Dendritic cell treated with granulocyte-macrophage colony-stimulating factor and Interleukin-4, amounts not matched to agents 40 ng/mL and 50 ng/mL, for 4 days (primary cell): ENCODE measurements around the gene PDIA2.

Experiments used
- H3K27ac Mint-ChIP-seq: one replicate; pipeline ENCODE4 v1.8.0; 2022; ENCODE audit warnings: mild to moderate bottlenecking, mixed read lengths
- H3K27me3 Mint-ChIP-seq: one replicate; pipeline ENCODE4 v1.8.0; 2022; ENCODE audit warnings: mild to moderate bottlenecking, mixed read lengths
- H3K36me3 Mint-ChIP-seq: one replicate; pipeline ENCODE4 v1.8.0; 2022; ENCODE audit warnings: low read depth, mixed read lengths
- H3K4me1 Mint-ChIP-seq: one replicate; pipeline ENCODE4 v1.8.0; 2022; ENCODE audit warnings: low read depth, mixed read lengths
- H3K4me3 Mint-ChIP-seq: one replicate; pipeline ENCODE4 v1.8.0; 2022; ENCODE audit warnings: mild to moderate bottlenecking, moderate library complexity, mixed read lengths
- H3K9me3 Mint-ChIP-seq: one replicate; pipeline ENCODE4 v1.8.0; 2022; ENCODE audit warnings: mixed read lengths
- intact Hi-C: fragments of 100-400 bp; cut with micrococcal nuclease; formaldehyde crosslinking; loops from one replicate; pipeline ENCODE4 v1.15.0; 2022

PDIA2 gene

DNA sequence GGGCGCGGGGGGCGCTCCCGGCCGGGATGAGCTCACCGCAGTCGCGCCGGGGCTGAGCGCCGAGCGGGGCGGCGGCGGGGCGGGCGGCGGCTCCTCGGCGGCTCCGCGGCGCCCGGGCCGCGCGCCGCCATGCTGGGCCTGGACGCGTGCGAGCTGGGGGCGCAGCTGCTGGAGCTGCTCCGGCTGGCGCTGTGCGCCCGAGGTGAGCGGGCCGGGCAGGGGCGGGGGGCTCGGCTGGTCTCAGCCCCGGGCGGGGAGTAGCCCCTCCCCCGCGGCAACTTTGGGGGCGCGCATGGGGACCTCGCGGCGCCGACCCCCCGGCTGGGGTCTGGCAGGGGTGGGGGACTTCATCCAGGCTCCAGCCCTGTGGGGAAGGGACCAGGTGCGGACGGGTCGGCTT, 2.4 kb upstream of the PDIA2 start, which contains the start of gene ARHGDIG:
ARHGDIG (plus strand) TSS at position 40 of the 400 bp plus-strand sequence; CDS start at position 130, 90 bp downstream.
- H3K27ac Mint-ChIP-seq: no peak within 1 kb of the TSS
- intact Hi-C loops: no loop called here
- no peaks in the 10 kb centered on the region for H3K9me3 Mint-ChIP-seq
- peaks cover 8% of the 10 kb centered on the region for H3K36me3 Mint-ChIP-seq
- peaks cover 60% of the 10 kb centered on the region for H3K27me3 Mint-ChIP-seq
- H3K4me1 Mint-ChIP-seq: no peaks in the 10 kb centered on the region
- no peak within 1 kb of the TSS for H3K4me3 Mint-ChIP-seq

DNA sequence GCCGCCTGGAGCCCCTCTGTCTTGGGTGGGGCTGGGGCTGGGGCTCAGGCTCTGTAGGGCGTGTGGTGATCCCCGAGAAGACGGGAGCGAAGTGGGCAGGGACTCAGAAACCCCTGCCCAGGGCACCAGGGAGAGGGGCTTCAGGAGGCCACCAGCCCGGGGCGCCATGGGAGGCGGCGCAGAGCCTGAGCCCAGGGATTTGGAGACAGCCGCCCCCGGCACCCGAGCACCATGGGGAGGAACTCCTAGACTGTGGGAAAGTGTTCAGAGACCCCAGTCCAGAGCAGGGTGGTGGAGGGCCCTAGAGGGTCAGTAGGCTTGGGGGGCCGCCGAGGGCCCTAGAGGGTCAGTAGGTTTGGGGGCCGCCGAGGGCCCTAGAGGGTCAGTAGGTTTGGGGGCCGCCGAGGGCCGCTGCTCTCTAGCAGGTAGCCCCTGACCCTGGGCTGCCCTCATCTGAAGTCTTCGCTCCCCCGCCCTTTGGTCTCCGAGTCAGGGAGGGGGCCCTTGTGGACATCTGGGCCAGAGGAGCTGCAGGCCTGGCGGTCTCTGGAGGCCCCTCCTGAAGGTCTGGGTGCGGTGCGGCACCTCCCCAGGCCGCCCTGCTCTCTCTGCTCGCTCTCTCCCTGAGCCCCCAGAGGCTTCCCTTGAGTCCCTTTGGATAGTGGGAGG, 1.8 kb upstream of the PDIA2 start:
- Mint-ChIP-seq H3K9me3 (peaks cover under 1% of the 10 kb centered on the region), H3K27me3 (peaks cover 58% of the 10 kb centered on the region), H3K27ac (no peak overlapping the region), H3K4me3 (no peak overlapping the region), H3K4me1 (no peaks in the 10 kb centered on the region), H3K36me3 (peaks cover 12% of the 10 kb centered on the region)
- intact Hi-C loops: no loop called here

DNA sequence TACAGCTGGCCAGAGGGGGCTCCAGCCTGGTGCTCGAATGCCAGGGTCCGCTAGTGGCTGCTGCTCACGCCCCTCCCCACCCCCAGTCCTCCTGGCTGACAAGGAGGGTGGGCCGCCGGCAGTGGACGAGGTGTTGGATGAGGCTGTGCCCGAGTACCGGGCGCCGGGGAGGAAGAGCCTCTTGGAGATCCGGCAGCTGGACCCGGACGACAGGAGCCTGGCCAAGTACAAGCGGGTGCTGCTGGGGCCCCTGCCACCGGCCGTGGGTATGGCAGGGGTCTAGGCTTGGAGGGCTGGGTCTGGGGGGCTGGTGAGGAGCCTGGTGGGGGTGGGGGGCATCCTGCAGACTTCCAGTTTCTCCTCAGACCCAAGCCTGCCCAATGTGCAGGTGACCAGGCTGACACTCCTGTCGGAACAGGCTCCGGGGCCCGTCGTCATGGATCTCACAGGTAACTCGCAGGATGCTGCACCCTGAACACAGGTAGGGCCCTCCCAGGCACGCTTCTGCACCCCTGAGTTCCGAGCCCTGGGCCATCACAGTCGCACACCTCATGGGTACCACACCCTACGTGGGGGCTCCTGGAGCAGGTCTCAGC, 1.2 kb upstream of the PDIA2 start:
- Mint-ChIP-seq H3K9me3 (peaks cover 7% of the 10 kb centered on the region), H3K27me3 (peaks cover 52% of the 10 kb centered on the region), H3K27ac (no peak overlapping the region), H3K4me1 (no peaks in the 10 kb centered on the region), H3K36me3 (peaks cover 18% of the 10 kb centered on the region), H3K4me3 (no peak overlapping the region)
- intact Hi-C loops: no loop called here

DNA sequence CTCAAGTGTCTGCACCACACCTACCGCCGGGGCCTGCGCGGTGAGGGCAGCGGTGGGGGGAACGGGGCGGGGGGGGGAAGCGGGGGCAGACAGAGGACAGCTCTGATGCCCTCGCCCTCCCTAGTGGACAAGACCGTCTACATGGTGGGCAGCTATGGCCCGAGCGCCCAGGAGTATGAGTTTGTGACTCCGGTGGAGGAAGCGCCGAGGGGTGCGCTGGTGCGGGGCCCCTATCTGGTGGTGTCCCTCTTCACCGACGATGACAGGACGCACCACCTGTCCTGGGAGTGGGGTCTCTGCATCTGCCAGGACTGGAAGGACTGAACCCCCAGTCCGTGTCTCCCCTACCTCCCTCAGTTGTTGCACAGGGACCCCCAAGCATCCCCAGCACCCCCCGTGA, 473 bp upstream of the PDIA2 start:
- Mint-ChIP-seq H3K9me3 (peaks cover 10% of the 10 kb centered on the region), H3K4me3 (no peak overlapping the region), H3K4me1 (no peaks in the 10 kb centered on the region), H3K36me3 (peaks cover 25% of the 10 kb centered on the region), H3K27me3 (peaks cover 45% of the 10 kb centered on the region), H3K27ac (no peak overlapping the region)
- intact Hi-C loops: no loop called here

DNA sequence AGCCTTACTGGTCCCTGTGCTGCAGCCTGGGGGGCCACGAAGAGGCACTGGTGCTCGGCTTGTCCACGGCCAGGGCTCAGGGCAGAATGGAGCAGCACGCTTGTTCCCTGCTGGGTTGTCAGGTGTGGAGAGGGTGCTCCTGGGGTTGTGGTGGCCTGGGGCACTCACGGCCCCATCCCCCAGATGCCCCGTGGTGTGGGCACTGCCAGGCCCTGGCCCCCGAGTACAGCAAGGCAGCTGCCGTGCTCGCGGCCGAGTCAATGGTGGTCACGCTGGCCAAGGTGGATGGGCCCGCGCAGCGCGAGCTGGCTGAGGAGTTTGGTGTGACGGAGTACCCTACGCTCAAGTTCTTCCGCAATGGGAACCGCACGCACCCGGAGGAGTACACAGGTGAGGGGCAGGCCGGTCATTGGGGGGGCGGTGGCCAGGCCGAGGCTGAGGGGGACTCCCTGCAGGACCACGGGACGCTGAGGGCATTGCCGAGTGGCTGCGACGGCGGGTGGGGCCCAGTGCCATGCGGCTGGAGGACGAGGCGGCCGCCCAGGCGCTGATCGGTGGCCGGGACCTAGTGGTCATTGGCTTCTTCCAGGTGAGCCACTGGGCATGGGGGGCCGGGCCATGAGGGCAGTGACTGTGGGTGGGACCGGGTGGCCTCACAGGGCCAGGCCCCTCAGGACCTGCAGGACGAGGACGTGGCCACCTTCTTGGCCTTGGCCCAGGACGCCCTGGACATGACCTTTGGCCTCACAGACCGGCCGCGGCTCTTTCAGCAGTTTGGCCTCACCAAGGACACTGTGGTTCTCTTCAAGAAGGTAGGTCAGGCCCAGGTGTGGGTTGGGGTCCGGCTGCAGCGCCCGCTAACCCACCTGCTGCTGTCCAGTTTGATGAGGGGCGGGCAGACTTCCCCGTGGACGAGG, 1.5 kb downstream of the PDIA2 start:
- intact Hi-C loops: no loop called here
- Mint-ChIP-seq H3K9me3 (peaks cover 19% of the 10 kb centered on the region), H3K36me3 (peaks cover 45% of the 10 kb centered on the region), H3K27me3 (peaks cover 31% of the 10 kb centered on the region), H3K4me1 (no peaks in the 10 kb centered on the region), H3K27ac (no peak overlapping the region), H3K4me3 (no peak overlapping the region)

DNA sequence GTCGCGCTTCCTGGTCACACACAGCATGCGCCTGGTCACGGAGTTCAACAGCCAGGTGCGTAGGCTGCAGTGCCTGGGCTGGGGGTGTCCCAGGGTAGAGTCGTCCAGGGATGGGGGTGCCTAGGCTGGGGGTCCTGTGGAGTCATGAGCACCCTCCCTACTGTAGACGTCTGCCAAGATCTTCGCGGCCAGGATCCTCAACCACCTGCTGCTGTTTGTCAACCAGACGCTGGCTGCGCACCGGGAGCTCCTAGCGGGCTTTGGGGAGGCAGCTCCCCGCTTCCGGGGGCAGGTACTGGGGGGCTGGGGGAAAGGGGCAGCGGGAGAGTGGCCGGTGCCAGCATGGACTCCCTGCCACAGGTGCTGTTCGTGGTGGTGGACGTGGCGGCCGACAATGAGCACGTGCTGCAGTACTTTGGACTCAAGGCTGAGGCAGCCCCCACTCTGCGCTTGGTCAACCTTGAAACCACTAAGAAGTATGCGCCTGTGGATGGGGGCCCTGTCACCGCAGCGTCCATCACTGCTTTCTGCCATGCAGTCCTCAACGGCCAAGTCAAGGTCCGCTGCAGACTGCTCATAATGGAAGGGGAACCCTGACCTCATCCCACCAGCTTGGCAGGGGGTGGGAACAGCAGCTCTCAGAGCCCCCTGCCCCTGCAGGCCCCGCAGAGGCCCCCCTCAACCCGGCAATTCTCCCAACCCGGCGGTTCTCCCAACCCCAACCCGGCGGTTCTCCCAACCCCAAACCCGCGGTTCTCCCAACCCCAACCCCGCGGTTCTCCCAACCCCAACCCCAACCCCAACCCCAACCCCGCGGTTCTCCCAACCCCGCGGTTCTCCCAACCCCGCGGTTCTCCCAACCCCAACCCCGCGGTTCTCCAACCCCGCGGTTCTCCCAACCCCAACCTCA, 2.4 kb downstream of the PDIA2 start:
- intact Hi-C loops: no loop called here
- peaks cover 19% of the 10 kb centered on the region for H3K9me3 Mint-ChIP-seq
- peaks cover 26% of the 10 kb centered on the region for H3K27me3 Mint-ChIP-seq
- no peak overlapping the region for H3K4me3 Mint-ChIP-seq
- H3K4me1 Mint-ChIP-seq: no peaks in the 10 kb centered on the region
- H3K36me3 Mint-ChIP-seq: peaks cover 54% of the 10 kb centered on the region
- no peak overlapping the region for H3K27ac Mint-ChIP-seq

DNA sequence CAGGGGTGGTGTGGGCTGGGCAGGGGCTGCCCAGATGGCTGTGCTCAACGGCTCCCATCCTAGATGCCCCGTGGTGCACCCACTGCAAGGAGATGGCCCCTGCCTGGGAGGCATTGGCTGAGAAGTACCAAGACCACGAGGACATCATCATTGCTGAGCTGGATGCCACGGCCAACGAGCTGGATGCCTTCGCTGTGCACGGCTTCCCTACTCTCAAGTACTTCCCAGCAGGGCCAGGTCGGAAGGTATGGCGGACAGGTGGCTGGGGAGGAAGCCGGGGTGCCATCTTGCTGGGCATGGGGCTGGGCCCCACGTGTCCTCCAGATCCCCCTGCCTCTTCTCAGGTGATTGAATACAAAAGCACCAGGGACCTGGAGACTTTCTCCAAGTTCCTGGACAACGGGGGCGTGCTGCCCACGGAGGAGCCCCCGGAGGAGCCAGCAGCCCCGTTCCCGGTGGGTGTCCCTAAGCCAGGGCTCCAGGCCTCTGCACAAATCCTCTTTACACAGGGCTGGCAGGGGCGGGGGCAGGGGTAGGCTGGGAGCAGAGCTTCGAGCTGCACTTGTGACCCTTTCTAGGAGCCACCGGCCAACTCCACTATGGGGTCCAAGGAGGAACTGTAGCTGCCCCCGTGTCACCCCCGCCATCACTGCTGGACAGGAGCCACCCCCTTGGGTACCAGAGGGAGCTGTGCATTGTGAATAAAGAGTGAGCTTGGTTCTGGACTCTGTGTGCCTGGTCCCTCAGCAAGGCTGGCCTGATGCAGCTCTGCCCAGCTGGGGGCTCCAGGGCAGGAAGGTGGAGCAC, 3.7 kb downstream of the PDIA2 start:
- Mint-ChIP-seq H3K27me3 (peaks cover 15% of the 10 kb centered on the region), H3K4me1 (no peaks in the 10 kb centered on the region), H3K27ac (no peak overlapping the region), H3K36me3 (peaks cover 67% of the 10 kb centered on the region), H3K4me3 (no peak overlapping the region), H3K9me3 (peaks cover 19% of the 10 kb centered on the region)
- intact Hi-C loops: no loop called here

DNA sequence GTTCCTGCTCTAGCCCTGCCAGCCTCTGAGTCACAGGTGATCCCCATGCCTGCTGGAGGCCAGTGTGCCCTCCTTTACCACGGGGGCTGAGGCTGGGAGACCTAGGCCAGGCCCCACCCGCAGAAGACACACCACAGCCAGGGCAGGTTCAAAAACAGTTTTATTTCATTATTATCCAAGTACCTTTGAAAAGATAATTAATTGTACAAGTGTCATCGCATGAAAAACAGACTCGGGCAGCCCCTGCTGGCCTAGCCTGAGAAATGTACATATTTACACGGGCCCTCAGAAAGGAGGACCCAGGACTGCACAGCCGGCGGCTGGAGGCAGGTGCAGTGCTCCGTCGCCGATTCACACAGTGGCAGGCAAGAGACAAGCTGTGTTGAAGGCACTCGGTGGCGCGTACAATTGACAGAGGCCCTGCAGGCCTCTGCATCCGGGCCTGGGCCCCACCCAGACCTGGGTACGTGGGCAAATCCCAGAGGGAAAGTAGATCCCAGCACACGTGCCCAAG, 4.4 kb downstream of the PDIA2 start:
- Mint-ChIP-seq H3K4me3 (no peak overlapping the region), H3K36me3 (peaks cover 74% of the 10 kb centered on the region), H3K27me3 (peaks cover 9% of the 10 kb centered on the region), H3K4me1 (no peaks in the 10 kb centered on the region), H3K9me3 (peaks cover 19% of the 10 kb centered on the region), H3K27ac (no peak overlapping the region)
- intact Hi-C loops: no loop called here

DNA sequence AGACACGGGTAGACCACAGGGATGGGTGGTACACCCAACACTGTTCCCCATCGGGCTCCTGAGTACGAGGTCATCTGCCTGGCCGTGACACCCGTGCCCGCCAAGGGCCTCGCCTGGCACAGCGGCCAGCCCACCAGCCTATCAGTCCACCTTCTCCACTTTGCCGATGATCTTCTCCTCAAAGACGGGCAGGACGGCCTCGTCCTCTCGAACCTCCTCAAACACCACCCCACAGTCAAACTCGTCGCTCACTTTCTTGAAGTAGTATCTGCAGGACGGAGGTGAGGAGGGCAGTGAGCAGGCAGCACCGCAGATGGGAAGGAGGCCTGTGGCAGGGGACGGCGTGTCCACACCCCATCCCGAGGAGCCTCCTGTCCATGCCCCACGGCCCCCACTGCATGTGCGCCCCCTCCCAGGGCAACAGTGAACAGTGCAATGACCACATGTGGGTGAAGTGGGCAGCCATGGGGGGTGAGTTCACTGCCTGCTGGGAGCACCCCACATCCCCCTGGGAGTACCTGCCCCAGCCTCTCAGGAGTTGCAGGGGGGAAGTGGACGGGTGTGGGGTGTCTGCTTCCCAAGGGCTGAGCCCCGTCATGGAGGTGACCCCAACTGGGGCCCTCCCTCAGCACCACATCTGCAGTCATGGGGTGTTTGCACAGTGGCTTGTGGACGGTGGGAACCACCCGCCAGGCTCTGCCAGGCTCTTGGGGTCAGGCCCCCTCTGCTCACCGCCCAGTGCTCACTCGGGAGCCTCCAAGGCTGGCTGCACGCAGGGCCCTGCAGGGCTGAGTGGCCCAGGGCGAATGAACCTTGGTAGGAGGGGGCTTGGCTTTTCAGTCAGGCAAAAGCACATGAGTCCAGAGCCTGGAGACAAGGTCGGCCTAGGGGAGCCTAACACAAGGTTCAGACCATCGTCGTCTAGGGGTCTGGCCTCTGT, 5.3 kb downstream of the PDIA2 start:
- H3K9me3 Mint-ChIP-seq: peaks cover 19% of the 10 kb centered on the region
- H3K4me3 Mint-ChIP-seq: no peak overlapping the region
- H3K27ac Mint-ChIP-seq: no peak overlapping the region
- intact Hi-C loops: no loop called here
- H3K4me1 Mint-ChIP-seq: no peaks in the 10 kb centered on the region
- H3K36me3 Mint-ChIP-seq: peaks cover 83% of the 10 kb centered on the region
- peaks cover under 1% of the 10 kb centered on the region for H3K27me3 Mint-ChIP-seq

DNA sequence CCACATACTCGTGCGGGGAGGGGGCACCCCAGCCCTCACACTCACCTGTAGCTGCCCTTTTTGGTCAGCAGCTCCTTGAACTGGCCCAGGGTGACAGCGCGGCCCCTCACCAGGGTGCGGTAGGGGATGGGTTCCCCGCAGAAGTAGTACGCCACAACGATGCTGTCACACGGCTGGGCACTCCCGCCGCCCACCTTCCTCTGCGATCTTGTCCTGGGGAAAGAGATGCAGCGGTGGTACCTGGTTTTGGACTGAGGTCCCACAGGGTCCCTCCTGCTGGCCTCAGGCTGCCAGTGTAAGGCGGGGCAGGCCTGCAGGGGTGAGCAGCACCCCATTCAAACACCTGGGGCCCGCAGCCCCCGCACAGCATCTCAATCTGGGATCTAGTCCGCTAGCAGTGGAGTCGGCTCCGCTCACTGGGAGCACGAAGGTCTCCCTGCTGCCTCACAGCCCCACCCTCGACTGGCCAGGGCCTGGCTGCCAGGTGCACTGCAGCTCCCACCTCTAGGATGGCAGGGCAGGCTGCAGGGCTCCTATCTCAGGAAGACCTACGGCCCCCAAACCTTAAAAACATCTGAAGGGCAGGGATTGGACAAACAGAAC, 6.5 kb downstream of the PDIA2 start:
- peaks cover 94% of the 10 kb centered on the region for H3K36me3 Mint-ChIP-seq

DNA sequence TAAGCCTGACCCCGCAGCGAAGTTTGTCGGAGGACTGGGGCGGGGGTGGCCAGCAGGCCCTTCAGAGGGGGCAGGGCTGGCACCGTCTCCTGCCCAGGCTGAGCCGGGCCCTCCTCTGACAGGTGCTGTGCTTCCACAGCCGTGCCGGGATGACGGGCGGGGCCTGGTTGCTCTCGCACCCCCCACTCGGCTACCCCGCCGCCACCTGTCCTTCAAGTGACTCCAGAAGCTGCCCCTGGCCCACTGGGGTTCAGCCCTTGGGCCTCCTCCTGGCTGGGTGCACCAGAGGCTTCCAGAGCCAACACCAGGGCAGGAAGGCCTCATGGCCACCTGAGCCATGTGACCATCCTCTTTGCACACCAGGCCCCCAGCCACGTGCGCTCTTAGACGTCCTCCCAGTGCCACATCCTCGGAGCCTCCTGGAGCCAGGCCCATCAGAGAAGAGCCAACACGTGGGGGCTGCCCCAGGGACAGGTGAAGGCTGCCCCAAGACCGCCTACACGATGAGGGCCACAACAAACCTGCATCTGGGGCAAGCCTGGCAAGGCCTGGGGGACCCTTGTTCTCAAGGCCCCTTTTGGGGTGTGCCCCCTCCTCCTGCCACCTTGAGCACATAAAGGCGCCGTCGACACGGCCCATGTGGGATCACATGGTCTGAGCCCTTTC, 7.2 kb downstream of the PDIA2 start:
- H3K4me3 Mint-ChIP-seq: no peak overlapping the region
- intact Hi-C loops: no loop called here
- peaks cover 90% of the 10 kb centered on the region for H3K36me3 Mint-ChIP-seq
- H3K27ac Mint-ChIP-seq: no peak overlapping the region
- no peaks in the 10 kb centered on the region for H3K4me1 Mint-ChIP-seq
- no peaks in the 10 kb centered on the region for H3K27me3 Mint-ChIP-seq
- peaks cover 19% of the 10 kb centered on the region for H3K9me3 Mint-ChIP-seq

More for the DNA sequence above, 6.5 kb downstream of the PDIA2 start:
- Mint-ChIP-seq H3K4me3 (no peak overlapping the region), H3K9me3 (peaks cover 19% of the 10 kb centered on the region), H3K27me3 (no peaks in the 10 kb centered on the region), H3K27ac (no peak overlapping the region), H3K4me1 (no peaks in the 10 kb centered on the region)
- intact Hi-C loops: no loop called here
